Suppressor macrophage treated with lipopolysaccharide for 4 hours (primary cell): ENCODE data around the gene TOPBP1.

Experiments used
- DNase-seq: peaks from one replicate; pipeline ENCODE4 v3.0.0-alpha.2; 2020

Gene TOPBP1

DNA sequence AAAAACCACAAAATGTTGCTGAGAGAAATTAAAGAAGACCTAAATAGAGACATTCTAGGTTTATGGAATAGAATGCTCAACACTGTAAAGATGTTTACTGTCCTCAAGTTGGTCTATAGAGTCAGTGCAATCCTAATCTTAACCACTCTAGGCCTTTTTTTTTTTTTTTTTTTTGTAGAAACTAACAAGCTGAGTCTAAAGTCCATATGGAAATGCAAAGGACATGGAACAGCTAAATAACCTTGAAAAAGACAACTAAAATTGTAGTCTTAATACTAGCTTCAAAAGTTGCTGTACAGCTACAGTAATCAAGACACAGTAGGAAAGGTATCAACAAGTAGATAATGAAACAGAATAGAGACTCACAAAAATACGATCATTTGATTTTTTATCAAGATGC, 55.4 kb downstream of the TOPBP1 start:
- no peak for DNase-seq

DNA sequence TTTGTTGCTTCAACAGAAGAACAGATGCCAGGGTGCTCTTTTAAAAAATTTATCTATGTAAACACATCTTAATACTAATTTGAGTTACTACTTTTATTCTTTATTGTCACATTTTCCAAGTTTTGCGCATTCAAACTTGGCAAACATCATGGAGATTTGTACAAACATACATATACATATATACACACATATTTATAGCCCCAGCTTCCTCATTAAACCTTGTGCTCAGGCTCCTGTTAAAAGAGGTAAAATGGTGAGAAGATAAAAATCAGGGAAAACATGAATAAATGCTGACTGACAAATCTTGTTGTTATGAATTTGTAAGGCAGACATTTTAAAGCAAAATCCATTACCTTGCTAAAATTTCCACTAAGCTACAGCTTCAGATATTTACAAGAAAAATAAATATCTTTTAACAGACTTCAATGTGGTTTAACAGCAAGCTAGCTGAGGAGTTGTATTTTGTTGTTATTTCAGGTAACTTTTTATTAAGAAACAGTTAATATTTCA, 61.1 kb downstream of the TOPBP1 start:
- DNase-seq: no peak

DNA sequence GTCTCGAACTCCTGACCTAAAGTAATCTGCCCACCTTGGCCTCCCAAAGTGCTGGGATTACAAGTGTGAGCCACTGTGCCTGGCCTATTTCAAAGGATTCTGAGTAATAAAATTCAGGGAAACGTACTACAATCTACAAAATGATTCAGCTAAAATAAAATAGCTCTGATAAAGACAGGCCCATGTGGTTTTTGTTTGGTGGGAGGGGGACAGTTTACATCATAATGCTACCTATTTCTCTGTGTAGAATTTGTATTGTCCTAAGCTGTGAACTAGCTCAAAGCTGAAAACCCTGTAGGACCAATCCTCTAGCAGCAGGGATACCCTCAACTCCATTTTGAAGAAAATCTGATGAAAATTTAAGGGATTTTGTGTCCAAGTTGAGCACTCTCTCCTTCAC, 62.5 kb downstream of the TOPBP1 start:
- DNase-seq: no peak

- no peak for DNase-seq
Measured at GRCh38 chr3:133598405-133598804, 63.3 kb downstream of the TOPBP1 start.

GRCh38 chr3:133595341-133595740, 66.4 kb downstream of the TOPBP1 start:
- DNase-seq: no peak

- no peak for DNase-seq
Measured at GRCh38 chr3:133593243-133593642, 68.5 kb downstream of the TOPBP1 start.

- no peak for DNase-seq
Measured at GRCh38 chr3:133592843-133593242, 68.9 kb downstream of the TOPBP1 start.

DNA sequence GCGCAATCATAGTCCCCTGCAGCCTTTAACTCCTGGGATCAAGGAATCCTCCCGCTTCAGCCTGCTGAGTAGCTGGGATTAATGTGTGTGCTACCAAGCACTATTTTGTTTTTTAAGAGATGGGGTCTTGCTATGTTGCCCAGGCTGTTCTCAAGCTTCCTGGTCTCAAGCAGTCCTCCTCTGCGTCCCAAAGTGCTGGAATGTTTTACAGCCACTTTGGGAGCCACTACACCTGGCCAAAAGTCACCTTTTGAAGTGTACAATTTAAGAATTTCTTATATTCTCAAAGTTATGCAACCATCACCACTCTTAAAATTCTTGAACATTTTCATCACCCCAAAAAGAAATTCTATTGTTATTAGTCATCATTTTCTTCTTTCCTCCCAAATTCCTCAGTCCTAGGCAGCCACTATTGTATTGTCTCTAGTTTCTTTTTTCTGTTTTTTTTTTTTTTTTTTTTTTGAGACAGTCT, 70.4 kb downstream of the TOPBP1 start:
- no peak for DNase-seq

GRCh38 chr3:133589503-133589902, 72.2 kb downstream of the TOPBP1 start:
- no peak for DNase-seq

DNA sequence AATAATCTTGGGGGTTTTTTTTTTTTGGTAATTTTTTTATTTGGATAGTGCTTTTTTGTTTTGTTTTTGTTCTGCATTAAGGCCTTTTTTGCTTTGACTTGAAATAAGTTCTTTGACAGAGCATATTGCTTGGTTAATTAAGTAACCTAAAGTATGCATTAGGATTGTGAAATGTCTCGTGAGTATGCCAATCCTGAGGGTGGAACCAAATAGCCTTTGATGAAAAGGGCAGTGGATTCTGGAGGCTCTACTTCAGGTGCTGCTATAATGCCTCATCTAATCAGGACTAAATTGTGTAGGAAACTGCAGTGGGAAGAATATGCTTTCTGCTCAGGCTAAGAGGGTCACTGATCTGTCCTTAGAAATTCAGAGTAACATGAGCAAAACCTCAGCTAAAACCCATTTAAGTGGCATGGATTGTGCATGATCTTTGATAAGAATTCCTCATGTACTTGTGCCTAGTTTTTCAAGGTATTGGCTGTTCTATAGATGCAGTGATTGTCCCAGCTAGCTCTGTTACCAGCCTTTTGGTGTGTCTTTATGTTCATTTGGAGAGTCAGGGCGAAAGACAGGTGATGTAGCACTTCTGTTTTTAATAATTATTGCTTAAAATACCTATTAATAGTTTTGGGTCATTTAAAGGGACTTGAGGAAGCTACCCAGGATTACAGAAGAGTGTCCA, 72.8 kb downstream of the TOPBP1 start:
- no peak for DNase-seq

DNA sequence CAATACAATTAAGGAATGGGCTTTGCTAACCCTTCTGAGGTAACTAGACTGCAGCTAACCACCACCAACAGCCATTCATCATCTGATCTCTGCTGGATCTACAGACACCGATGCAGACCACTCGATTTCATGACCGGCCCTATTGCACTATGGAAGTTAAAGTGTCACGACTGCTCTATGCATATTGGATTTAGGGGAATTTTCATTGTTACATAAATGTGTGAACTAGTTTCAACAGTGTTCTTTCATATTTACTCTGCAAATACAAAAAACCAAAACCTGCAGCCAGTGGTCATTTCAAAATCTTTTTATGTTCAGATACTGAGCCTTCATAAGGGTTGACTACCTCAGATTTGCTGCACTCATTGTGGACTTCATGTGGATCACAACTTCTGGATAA, 73.7 kb downstream of the TOPBP1 start:
- DNase-seq: no peak

DNA sequence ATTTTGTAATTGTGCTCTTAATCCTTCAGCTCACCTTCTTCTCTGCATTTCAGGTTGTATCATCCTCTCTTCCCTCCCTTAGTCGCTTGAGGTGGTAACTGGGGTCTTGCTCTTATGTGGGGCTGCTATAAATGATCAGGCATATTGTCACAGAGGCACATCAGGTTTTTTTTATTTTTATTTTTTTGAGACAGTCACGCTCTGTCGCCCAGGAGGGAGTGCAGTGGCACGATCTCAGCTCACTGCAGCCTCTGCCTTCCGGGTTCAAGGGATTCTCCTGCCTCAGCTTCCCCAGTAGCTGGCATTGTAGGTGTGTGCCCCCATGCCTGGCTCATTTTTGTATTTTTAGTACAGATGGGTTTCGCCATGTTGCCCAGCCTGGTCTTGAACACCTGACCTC, 78.3 kb downstream of the TOPBP1 start:
- DNase-seq: no peak

DNA sequence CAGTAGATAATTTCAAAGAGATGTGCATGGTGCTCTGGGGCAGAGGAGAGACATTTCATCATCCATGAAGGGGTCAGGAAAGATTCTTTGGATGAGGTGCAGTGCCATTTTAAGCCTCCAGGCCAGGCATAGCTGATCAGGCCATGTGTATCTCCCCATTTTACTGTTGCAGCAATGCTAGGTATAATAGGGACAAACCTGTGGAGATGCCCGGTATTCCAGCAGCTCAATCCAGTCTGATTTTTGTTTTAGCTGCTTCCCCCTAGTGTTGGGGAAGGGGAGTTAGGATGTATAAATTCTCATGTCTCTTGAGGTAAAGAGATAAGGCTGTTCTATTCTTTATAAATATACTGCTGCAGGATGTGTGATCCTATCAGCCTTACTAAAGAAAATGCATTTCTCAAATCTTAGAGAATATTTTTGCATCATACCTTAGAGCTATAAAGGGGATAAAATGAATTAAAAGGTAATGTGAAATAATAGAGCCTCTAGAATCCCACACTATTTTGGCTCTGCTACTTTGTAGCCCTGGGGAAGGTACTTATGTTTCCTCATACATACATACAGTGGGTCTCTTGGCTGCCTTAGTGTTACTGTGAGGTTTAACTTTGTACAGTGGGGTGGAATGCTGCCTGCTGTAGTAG, 83.1 kb downstream of the TOPBP1 start:
- no peak for DNase-seq

DNA sequence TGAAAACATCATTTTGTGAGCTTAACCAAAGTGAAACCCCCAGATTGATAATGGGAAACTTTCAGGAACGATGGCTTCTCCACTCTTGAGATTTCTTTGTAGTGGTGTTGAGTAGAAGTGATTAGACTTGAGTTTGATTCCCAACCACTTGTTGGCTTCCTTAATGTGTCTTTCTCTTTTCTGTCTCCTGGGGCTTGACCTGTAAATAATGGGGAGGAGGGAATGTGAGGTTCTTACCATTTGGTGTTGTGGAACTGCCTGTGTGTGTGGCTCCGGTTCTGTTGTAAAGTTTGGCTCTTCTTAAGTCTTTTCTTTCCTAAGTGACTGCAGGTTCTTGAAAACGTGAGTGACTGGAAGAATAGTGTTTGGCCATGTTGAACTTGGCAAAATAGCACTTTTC, 85.6 kb downstream of the TOPBP1 start:
- no peak for DNase-seq

- peak; percentile 45 for DNase-seq
Measured at GRCh38 chr3:133575086-133575485, 86.7 kb downstream of the TOPBP1 start.

GRCh38 chr3:133574260-133574881, 87.4 kb downstream of the TOPBP1 start:
- peak; percentile 96 for DNase-seq

DNA sequence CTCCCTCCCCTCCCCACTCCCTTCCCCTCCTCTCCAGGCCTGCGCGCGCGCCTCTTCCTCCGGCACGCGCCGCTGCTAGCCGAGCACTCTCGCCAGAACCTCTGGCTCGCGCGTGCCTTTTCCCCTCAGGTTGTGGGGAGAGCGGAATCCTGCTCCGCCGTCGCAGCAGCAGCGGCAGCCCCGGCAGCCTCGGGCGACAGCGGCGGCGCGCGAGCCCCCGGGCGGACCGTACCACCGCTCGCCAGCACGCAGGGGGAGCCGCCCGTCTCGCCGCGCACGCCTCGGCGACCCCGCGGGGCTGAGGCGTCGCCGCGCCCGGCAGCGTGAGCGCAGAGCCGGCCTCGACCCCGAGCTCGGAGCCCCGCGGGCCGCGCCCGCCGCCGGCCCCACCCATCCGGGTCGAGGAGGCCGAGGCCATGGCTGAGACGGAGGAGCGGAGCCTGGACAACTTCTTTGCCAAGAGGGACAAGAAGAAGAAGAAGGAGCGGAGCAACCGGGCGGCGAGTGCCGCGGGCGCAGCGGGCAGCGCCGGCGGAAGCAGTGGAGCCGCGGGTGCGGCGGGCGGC, 88.0 kb downstream of the TOPBP1 start, which contains the start of gene CDV3:
Gene CDV3, plus strand, starts transcription at position 58 of the 566 bp plus-strand sequence. Its CDS starts 359 bp downstream, at position 417.
- no peak for DNase-seq

DNA sequence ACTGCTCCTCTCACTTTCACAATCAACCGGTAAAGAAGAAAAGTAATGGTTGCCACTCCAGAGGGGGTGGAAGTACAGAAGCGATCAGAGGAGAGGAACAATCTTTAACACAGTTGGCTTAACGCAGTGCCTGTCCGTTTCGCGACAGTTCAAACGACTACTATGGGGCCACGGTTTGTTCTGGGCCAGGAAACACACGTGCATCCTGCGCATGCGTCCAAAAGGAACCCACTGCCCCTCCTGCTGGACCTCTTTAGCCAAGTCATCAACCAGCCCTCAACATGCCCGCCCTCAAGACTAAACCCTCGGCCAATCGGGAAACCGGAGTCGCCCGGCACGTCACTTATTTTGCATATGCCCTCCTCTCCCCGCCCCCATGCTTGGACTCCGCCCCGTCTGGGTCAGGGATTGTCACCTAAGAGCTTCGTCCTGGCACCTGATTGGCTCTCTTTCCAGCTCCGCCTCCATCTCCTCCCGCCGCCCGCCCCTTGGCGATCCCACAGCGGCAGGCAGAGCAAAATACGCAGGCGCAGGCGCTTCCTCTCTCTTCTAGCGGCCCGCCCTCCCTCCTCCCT, 88.6 kb downstream of the TOPBP1 start:
- peak; percentile 100 for DNase-seq

GRCh38 chr3:133572158-133573053, 89.3 kb downstream of the TOPBP1 start:
- DNase-seq: peak; percentile 88

GRCh38 chr3:133570937-133571320, 90.8 kb downstream of the TOPBP1 start:
- peak; percentile 43 for DNase-seq

DNA sequence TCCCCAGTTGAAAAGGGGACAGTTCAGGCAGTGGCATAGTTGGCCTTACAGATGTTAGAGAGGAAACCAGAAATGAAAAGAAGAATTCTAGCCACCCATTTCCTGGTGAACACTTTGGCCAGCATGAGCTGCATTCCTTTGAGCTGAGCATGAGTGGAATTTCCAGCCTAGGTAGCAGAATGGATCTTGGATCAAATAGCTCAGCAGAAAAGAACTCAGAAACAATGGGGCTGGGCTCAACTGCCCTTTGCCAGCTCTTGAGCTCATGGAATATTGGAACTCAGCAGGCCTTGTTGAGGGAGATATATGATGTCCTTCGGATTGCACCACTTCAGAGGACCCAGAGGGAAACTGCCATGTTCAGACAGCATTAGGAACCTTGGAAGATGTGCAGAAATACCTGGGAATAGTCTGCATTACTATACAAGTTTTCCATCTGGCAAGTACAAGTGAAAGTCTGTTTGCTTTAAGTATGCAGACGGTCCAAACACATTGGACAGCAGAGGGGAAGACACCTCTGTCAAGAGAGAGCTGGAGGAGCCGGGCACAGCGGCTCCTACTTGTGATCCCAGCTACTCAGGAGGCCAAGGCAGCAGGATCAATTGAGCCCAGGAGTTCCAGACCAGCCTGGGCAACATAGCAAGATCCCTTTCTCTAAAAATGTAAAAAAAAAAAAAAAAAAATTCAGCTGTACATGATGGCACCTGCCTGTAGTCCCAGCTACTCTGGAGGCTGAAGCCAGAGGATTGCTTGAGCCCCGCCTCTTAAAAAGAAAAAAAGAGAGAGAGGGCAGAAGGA, 91.4 kb downstream of the TOPBP1 start:
- no peak for DNase-seq
